Measurements from ENCODE around the gene DPP10.

DPP10 gene

GRCh38 chr2:115505331-115505730 lies 1062.9 kb downstream of the DPP10 start:
- H3K27ac ChIP-seq, result no peak overlapping the region
- no peak for TF ChIP-seq CTCF (IDR thresholded peaks at IDR 0.05)
- H3K4me2 ChIP-seq (ENCODE audit: low read length), result no peak overlapping the region
- H2AFZ ChIP-seq, result no peak overlapping the region
- H3K9me3 ChIP-seq (ENCODE audit: control insufficient read depth, low read length), result no peaks in the 10 kb centered on the region
- no peaks in the 10 kb centered on the region for H3K79me2 ChIP-seq
- H3K27me3 ChIP-seq (ENCODE audit: control insufficient read depth, insufficient read depth, low read length), result no peaks in the 10 kb centered on the region
- H3K4me1 ChIP-seq, result no peaks in the 10 kb centered on the region
- H3K36me3 ChIP-seq (ENCODE audit: control insufficient read depth, insufficient read depth, low read length), result no peaks in the 10 kb centered on the region
- no peak overlapping the region for H3K4me3 ChIP-seq (ENCODE audit: low read depth, low read length)
- H3K9ac ChIP-seq, result no peak overlapping the region

GRCh38 chr2:115520727-115521126 lies 1078.3 kb downstream of the DPP10 start:
- H3K27me3 ChIP-seq (ENCODE audit: control insufficient read depth, insufficient read depth, low read length), result no peaks in the 10 kb centered on the region
- no peaks in the 10 kb centered on the region for H3K36me3 ChIP-seq (ENCODE audit: control insufficient read depth, insufficient read depth, low read length)
- H3K4me3 ChIP-seq (ENCODE audit: low read depth, low read length), result no peak overlapping the region
- TF ChIP-seq CTCF (IDR thresholded peaks at IDR 0.05), result no peak
- H3K79me2 ChIP-seq, result no peaks in the 10 kb centered on the region
- H3K4me1 ChIP-seq, result no peaks in the 10 kb centered on the region
- H3K9me3 ChIP-seq (ENCODE audit: control insufficient read depth, low read length), result no peaks in the 10 kb centered on the region
- H3K4me2 ChIP-seq (ENCODE audit: low read length), result no peak overlapping the region
- no peak overlapping the region for H2AFZ ChIP-seq
- H3K9ac ChIP-seq, result no peak overlapping the region
- H3K27ac ChIP-seq, result no peak overlapping the region

- Histone ChIP-seq H3K79me2 (no peaks in the 10 kb centered on the region), H3K27me3 (ENCODE audit: control insufficient read depth, insufficient read depth, low read length) (no peaks in the 10 kb centered on the region), H2AFZ (no peak overlapping the region), H3K27ac (no peak overlapping the region), H3K4me3 (ENCODE audit: low read depth, low read length) (no peak overlapping the region), H3K4me1 (no peaks in the 10 kb centered on the region), H3K9ac (no peak overlapping the region), H3K9me3 (ENCODE audit: control insufficient read depth, low read length) (no peaks in the 10 kb centered on the region), H3K4me2 (ENCODE audit: low read length) (no peak overlapping the region), H3K36me3 (ENCODE audit: control insufficient read depth, insufficient read depth, low read length) (no peaks in the 10 kb centered on the region)
- TF ChIP-seq CTCF (IDR thresholded peaks at IDR 0.05), result no peak
Measured at GRCh38 chr2:115524452-115524851, 1082.0 kb downstream of the DPP10 start.

GRCh38 chr2:115529627-115530026 lies 1087.2 kb downstream of the DPP10 start:
- no peaks in the 10 kb centered on the region for H3K27me3 ChIP-seq (ENCODE audit: control insufficient read depth, insufficient read depth, low read length)
- H3K4me1 ChIP-seq, result no peaks in the 10 kb centered on the region
- H3K4me3 ChIP-seq (ENCODE audit: low read depth, low read length), result no peak overlapping the region
- no peaks in the 10 kb centered on the region for H3K79me2 ChIP-seq
- H3K9me3 ChIP-seq (ENCODE audit: control insufficient read depth, low read length), result no peaks in the 10 kb centered on the region
- no peak overlapping the region for H3K9ac ChIP-seq
- H3K4me2 ChIP-seq (ENCODE audit: low read length), result no peak overlapping the region
- H3K27ac ChIP-seq, result no peak overlapping the region
- no peak for TF ChIP-seq CTCF (IDR thresholded peaks at IDR 0.05)
- no peak overlapping the region for H2AFZ ChIP-seq
- no peaks in the 10 kb centered on the region for H3K36me3 ChIP-seq (ENCODE audit: control insufficient read depth, insufficient read depth, low read length)

GRCh38 chr2:115533081-115533480 lies 1090.6 kb downstream of the DPP10 start:
- Histone ChIP-seq H3K79me2 (no peaks in the 10 kb centered on the region), H3K27me3 (ENCODE audit: control insufficient read depth, insufficient read depth, low read length) (no peaks in the 10 kb centered on the region), H3K4me3 (ENCODE audit: low read depth, low read length) (no peak overlapping the region), H3K4me2 (ENCODE audit: low read length) (no peak overlapping the region), H3K27ac (no peak overlapping the region), H3K9me3 (ENCODE audit: control insufficient read depth, low read length) (no peaks in the 10 kb centered on the region), H3K36me3 (ENCODE audit: control insufficient read depth, insufficient read depth, low read length) (no peaks in the 10 kb centered on the region), H2AFZ (no peak overlapping the region), H3K9ac (no peak overlapping the region), H3K4me1 (no peaks in the 10 kb centered on the region)
- no peak for TF ChIP-seq CTCF (IDR thresholded peaks at IDR 0.05)

Measured in parathyroid adenoma (tissue), 2 donors.